ENCODE data around the gene PBX2. TPM values are rescaled to one million over a fixed set of nuclear protein-coding genes. Genes with fewer than 3 reads are reported as not detected.

PBX2 gene
- total RNA-seq, 1 experiment from 2014 or later, result 176 TPM

GRCh38 chr6:32177183-32177787 lies 12.7 kb downstream of the PBX2 start:
- H3T11ph ChIP-seq (ENCODE audit: low read length), result peak overlapping the region; percentile 76
- peaks cover 7% of the 10 kb centered on the region for H3K4me1 ChIP-seq (ENCODE audit: insufficient read depth, low read length)
- no peak overlapping the region for H2BK15ac ChIP-seq (ENCODE audit: low read depth, low read length)
- no peak overlapping the region for H4K8ac ChIP-seq (replicated peaks; ENCODE audit: insufficient read length, low read depth, low read length)
- no peak overlapping the region for H4K91ac ChIP-seq (ENCODE audit: insufficient read length, low read depth, low read length)
- H3K79me2 ChIP-seq (ENCODE audit: insufficient read depth, low read length), result peaks cover 20% of the 10 kb centered on the region; the same call in 1 of the 2 replicates
- H3K4me3 Mint-ChIP-seq, result peak overlapping the region; percentile 83 to 86
- no CpG with 5 or more reads among the region's 20 CpGs for WGBS (ENCODE audit: extremely low coverage, insufficient read length, low lambda C conversion rate)
- peak overlapping the region; percentile 11 for H2BK5ac ChIP-seq (ENCODE audit: insufficient read length, low read length)
- H3K18ac ChIP-seq (ENCODE audit: insufficient read length, low read depth, low read length), result peak overlapping the region; percentile 90
- peaks cover 22% of the 10 kb centered on the region for H3K23me2 ChIP-seq (ENCODE audit: insufficient read length, low read depth, low read length, poor library complexity, severe bottlenecking)
- H3K27me3 ChIP-seq (ENCODE audit: insufficient read depth, low read length), result no peaks in the 10 kb centered on the region
- H4K20me1 ChIP-seq (ENCODE audit: control insufficient read depth, insufficient read depth, insufficient read length), result no peaks in the 10 kb centered on the region
- H3K4me2 ChIP-seq (ENCODE audit: insufficient read depth, insufficient read length, low read length), result peak overlapping the region; percentile 83
- no peaks in the 10 kb centered on the region; the same call in 1 of the 2 replicates for H3K27me3 Mint-ChIP-seq (ENCODE audit: low read depth)
- peak overlapping the region; percentile 93 for H2BK120ac ChIP-seq (ENCODE audit: low read depth, low read length, poor library complexity, severe bottlenecking)
- peak overlapping the region; percentile 83 for H3K9ac ChIP-seq (ENCODE audit: extremely low read depth, insufficient read length, low read length)
- no peaks in the 10 kb centered on the region for H3K9me3 ChIP-seq (ENCODE audit: control insufficient read depth, low read depth, low read length)
- no peaks in the 10 kb centered on the region for H3K79me1 ChIP-seq (ENCODE audit: insufficient read depth, low read depth, low read length, poor library complexity, severe bottlenecking)
- no peak overlapping the region for H2AFZ ChIP-seq (ENCODE audit: low read length)
- DNase-seq, result peak; percentile 69
- H3K27ac ChIP-seq (ENCODE audit: insufficient read length, low read depth, low read length), result peak overlapping the region; percentile 68
- peak overlapping the region; percentile 86; the same call in 1 of the 2 replicates for H3K14ac ChIP-seq (ENCODE audit: insufficient read depth, low read length)
- no peak overlapping the region for H2BK20ac ChIP-seq (ENCODE audit: low read depth, low read length, poor library complexity, severe bottlenecking)
- H3K23ac ChIP-seq (ENCODE audit: insufficient read length, low read depth, low read length), result no peak overlapping the region
- H3K4ac ChIP-seq (ENCODE audit: low read depth, low read length), result peak overlapping the region; percentile 43; the same call in 1 of the 2 replicates
- TF ChIP-seq CTCF (conservative IDR thresholded peaks at IDR 0.05), result no peak
- no peak overlapping the region for H2AK5ac ChIP-seq (ENCODE audit: insufficient read length, low read length)
- H3K4me1 Mint-ChIP-seq, result peaks cover 44 to 47% of the 10 kb centered on the region in 2 experiments
- no peak overlapping the region for H2BK12ac ChIP-seq (ENCODE audit: insufficient read length, low read depth, low read length)
- H4K5ac ChIP-seq (ENCODE audit: insufficient read length, low read depth, low read length), result peak overlapping the region; percentile 28
- H3K36me3 Mint-ChIP-seq (ENCODE audit: insufficient read depth in 1 of 3, low read depth in 3 of 3), result peaks cover 22 to 36% (median 36%) of the 10 kb centered on the region in 3 experiments
- H3K9me3 Mint-ChIP-seq, result no peaks in the 10 kb centered on the region; a peak in 1 of 5 replicates
- no peak overlapping the region for H3K56ac ChIP-seq (ENCODE audit: insufficient read length, low read depth, low read length)
- peak overlapping the region; percentile 98 for H3K27ac Mint-ChIP-seq
